Adipose tissue (tissue), 3 donors: ENCODE results near the gene CCDC57. TPM values are rescaled to one million over a fixed set of nuclear protein-coding genes. Genes with fewer than 3 reads are reported as not detected.

Source experiments
- H3K27ac ChIP-seq: one replicate; pipeline ENCODE4 v1.5.1; 2013; ENCODE audit warnings: low read depth, low read length
- WGBS, 3 donors: extraction: QIAGEN DNeasy Blood & Tissue Kit; methylation state at CpG; one replicate each; pipeline ENCODE4 v1.1.7; 2013; 5-methylcytosine and 5-hydroxymethylcytosine counted together
- polyA plus RNA-seq, 3 donors: library from polyadenylated mRNA; stranded (reverse); fragments of 200-250 nt; gene quantifications; one replicate each; pipeline ENCODE4 v1.2.3, GENCODE V29; 2013
- donor health status: healthy with polysubstance abuse.
- donor health status: Bipolar disorder and iron deficiency.
- donor health status: healthy.

The CCDC57 gene
- polyA plus RNA-seq, 3 donors = 22.7 to 23.7 (median 22.9) TPM

DNA sequence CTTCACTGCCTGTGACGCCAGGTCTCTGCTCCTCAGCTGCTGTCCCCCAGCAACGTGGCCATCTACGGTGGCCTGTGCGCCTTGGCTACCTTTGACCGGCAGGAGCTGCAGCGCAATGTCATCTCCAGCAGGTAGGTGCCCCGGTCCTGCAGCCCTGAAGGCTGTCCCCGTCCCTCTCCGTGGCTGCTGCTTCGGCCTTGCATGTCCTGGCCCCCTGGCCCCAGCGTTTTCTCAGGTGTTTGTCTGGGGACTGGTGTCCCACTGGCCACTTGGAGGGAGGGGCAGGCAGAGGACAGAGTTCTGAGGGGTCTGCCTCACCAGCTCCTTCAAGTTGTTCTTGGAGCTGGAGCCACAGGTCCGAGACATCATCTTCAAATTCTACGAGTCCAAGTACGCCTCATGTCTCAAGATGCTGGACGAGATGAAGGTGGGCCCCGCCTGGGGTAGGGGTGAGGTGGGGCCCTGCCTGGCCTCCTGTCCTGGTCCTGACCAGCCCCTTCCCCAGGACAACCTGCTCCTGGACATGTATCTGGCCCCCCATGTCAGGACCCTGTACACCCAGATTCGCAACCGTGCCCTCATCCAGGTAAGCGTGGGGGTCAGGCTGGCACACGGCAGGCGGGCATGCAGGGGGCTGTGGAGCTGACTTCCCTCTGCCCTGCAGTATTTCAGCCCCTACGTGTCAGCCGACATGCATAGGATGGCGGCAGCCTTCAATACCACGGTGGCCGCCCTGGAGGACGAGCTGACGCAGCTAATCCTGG lies 156.5 kb downstream of the CCDC57 start:
- 88 to 91% (median 91%) methylated on average over 28 of the region's 28 CpGs for WGBS, 3 donors
- H3K27ac ChIP-seq = no peak overlapping the region

DNA sequence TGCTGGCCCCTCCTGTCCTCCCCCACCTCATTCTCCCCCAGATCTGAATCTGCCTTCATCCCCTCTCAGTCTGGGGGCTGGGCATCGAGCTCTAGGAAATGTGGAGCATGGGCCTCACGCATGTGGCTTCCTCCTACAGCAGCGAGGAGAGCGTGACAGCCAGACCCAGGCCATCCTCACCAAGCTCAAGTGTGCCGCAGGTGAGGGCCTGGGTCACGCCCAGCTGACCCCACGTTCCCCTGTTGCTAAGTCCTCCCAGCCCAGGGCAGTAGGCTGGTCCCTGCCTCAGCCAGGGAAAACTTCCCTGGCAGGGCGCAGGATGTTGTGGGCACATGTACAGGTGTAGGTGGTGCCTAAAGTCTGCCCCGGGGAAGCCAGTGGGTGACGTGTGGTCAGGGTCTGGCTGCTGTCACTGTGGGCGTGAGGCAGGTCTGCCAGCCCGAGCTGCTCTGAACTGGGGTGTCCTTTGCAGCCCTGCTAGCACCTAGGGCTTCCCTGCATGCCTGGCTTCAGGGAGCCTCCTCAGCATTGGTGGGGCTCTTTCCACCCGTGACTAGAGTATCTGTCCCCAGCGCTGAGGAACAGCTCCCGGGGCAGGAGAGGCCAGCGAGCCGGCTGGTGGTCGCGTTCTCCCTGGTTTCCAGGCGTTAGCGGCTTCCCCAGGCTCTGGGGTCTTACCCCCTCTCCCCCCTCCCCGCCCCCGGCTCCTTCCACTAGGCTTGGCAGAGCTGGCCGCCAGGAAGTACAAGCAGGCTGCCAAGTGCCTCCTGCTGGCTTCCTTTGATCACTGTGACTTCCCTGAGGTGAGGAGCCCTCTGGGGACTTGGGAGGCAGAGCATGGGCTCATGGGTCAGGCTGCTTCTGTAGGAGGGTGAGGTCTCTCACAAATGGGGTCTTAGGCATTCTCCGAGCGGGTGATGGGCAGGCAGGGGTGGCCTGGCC lies 157.3 kb downstream of the CCDC57 start:
- 80 to 88% (median 83%) methylated on average over 23 to 26 of the region's 26 CpGs for WGBS, 3 donors
- no peak overlapping the region for H3K27ac ChIP-seq

DNA sequence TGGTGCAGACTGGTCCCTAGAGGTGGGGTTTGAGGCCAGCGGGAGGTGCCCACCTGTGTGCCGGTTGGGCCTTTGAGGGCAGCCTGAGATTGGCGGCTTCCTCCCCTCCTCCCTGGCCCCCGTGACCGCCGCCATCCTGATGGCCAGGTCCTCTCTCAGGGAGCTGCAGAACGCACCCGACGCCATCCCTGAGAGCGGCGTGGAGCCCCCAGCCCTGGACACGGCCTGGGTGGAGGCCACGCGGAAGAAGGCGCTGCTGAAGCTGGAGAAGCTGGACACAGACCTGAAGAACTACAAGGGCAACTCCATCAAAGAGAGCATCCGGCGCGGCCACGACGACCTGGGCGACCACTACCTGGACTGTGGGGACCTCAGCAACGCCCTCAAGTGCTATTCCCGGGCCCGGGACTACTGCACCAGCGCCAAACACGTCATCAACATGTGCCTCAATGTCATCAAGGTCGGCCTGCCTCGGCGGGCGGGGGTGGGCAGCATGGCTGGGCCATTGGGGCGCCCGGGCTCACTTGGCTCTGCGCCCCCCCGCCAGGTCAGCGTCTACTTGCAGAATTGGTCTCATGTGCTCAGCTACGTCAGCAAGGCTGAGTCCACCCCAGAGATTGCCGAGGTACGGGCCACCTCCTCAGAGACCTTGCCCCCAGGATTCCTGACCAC lies 158.2 kb downstream of the CCDC57 start:
- H3K27ac ChIP-seq = no peak overlapping the region
- WGBS, 3 donors = 90 to 91% (median 91%) methylated on average over 35 to 38 of the region's 38 CpGs

DNA sequence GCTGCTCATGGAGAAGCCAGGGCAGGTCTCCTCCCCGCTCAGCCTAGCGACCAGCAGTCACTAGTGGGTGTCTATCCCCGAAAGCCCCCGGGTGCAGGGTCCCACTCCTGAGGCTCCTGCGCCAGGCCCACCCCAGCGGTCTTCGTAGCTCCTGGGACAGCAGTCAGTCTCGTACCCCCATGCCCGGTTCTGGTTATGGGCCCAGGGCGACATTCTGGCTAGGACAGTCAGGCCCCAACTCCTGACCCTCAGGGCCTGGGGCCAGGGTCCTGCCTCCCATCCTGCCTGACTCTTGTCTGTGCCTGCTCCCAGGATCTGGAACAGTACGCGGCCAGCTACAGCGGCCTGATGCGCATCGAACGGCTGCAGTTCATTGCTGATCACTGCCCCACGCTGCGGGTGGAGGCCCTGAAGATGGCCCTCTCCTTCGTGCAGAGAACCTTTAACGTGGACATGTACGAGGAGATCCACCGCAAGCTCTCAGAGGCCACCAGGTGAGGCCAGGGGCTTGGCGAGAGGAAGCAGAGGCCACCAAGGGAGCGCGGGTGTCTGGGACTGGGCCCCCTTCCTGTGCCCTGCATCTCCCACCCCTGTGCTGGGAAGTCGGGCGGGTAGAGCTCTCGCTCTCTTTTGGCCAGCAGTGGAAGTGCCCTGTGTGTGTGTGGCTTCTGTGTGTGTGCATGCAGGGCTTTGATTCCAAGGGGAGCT lies 158.9 kb downstream of the CCDC57 start:
- 92 to 94% (median 93%) methylated on average over 28 of the region's 28 CpGs for WGBS, 3 donors

DNA sequence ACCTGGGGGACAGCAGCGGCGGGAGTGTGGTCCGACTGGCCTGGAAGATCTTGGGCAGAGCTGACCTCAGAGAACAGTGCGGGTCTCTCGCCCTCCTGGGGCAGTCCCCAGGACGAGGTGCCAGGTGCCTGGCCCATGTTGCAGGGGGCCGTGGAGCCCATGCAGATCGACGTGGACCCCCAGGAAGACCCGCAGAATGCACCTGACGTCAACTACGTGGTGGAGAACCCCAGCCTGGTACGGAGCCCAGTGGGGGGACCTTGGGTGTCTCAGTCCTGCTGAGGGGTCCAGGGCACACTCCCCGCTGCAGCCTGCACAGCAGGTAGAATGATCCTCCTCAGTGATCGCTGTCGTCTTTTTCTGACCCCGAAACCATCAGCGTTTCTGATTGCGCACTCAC lies 159.5 kb downstream of the CCDC57 start:
- no peak overlapping the region for H3K27ac ChIP-seq
- WGBS, 3 donors = 83 to 91% (median 90%) methylated on average over 19 of the region's 19 CpGs

More for the DNA sequence above, 158.9 kb downstream of the CCDC57 start:
- no peak overlapping the region for H3K27ac ChIP-seq

DNA sequence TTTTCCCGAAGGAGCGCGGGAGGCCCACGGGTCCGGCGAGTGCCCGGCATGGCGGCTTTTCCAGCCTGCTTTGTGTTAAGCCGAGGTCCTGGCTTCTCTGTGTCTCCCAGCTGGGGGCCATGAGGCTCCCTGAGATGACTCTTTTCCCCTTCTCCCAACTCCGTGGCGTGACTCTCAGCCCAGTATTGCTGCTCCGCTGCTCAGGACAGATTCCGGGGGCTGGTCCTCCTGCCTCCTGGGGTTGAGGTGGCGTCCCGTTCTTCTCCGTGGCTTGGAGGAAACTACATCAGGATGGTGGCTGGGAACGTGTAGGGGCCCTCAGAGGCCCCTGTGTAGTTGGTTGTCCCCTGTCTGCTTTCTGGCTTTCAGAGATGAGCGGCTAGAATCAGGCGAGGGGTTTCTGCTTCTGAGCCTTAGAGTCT lies 160.0 kb downstream of the CCDC57 start:
- 14 to 30% (median 28%) methylated on average over 19 of the region's 19 CpGs for WGBS, 3 donors
- H3K27ac ChIP-seq = no peak overlapping the region

DNA sequence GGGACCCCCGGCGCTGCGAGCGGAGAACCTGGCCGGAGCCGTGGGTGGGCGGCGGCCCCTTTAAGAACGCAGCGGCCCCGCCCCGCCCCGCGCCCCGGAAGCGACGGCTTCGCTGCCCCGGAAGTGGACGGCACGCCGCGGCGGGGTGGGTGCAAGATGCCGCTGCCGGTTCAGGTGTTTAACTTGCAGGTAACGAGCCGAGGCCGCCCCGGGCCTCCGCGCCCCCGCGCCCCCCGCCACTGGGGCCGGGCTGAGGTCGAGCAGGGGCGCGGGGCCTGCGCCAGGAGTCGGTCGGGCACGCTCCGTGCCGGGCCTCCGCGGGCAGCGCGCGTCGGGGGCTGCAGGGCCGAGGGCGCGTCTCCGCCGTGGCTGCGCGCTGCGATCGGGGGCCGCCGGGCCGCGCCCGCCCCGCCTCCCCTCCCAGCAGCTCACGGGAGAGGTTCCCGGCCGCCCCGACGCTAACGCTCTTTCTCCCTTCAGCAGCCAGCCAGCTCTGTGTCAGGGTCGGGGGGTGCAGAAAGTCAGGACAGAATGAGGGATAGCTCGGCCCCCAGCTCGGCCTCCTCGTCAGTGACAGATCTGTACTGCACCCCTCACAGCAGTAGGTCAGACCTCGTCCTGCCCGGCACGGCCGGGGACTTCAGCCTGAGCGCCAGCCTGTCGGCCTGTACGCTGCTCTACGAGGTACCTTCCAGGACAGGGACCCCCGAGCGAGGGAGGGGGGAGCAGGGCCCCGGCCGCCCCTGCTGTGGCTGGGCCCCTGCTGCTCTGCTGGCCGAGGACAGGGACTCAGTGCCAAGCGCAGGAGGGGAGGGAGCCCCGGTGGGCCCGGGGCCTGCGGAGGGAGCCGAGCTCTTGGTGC lies 160.6 kb downstream of the CCDC57 start, which contains the start of the genes GPS1 and RFNG:
Gene GPS1, plus strand, starts transcription at position 123 of the 862 bp plus-strand sequence. Its CDS starts 34 bp downstream, at position 157.
Gene RFNG, minus strand, starts transcription at position 36 of the 862 bp plus-strand sequence. CDS start 45 bp downstream, outside the sequence.
- no peak within 1 kb of the TSS for H3K27ac ChIP-seq

More for the DNA sequence above, 160.6 kb downstream of the CCDC57 start, which contains the start of the genes GPS1 and RFNG:
- 0 to 1% (median 1%) methylated on average over 56 to 93 of the region's 94 CpGs for WGBS, 3 donors

Other genes starting within 250 kb of the CCDC57 start
- gene ASPSCR1, start 235.2 kb downstream of the CCDC57 start, polyA plus RNA-seq = 10 to 100 TPM; 17.7 to 35.4 (median 31.0) TPM
- 10 to 100 TPM; 60.7 to 80.9 (median 76.8) TPM for gene CENPX, start 190.0 kb downstream of the CCDC57 start, polyA plus RNA-seq
- 10 to 100 TPM in 1 of 3 donors, 1 to 10 TPM in 2; 7.3 to 10.2 (median 8.1) TPM for gene LRRC45, start 189.5 kb downstream of the CCDC57 start, polyA plus RNA-seq
- gene RAC3, start 181.2 kb downstream of the CCDC57 start, polyA plus RNA-seq = 10 to 100 TPM; 10.4 to 32.2 (median 17.0) TPM
- 100 to 1,000 TPM; 136 to 361 (median 220) TPM for gene DCXR, start 175.1 kb downstream of the CCDC57 start, polyA plus RNA-seq
- gene RFNG, start 161.0 kb downstream of the CCDC57 start, polyA plus RNA-seq = 10 to 100 TPM; 39.4 to 51.2 (median 41.1) TPM
- gene GPS1, start 160.9 kb downstream of the CCDC57 start, polyA plus RNA-seq = 10 to 100 TPM; 58.9 to 89.2 (median 77.5) TPM
- 100 to 1,000 TPM in 1 of 3 donors, 10 to 100 TPM in 2; 71.2 to 118 (median 80.9) TPM for gene DUS1L, start 147.0 kb downstream of the CCDC57 start, polyA plus RNA-seq
- gene FASN, start 114.6 kb downstream of the CCDC57 start, polyA plus RNA-seq = 1,000 to 10,000 TPM in 1 of 3 donors, 100 to 1,000 TPM in 2; 464 to 3,885 (median 885) TPM
- 10 to 100 TPM in 2 of 3 donors, 1 to 10 TPM in 1; 6.5 to 36.7 (median 16.5) TPM for gene SLC16A3, start 16.2 kb upstream of the CCDC57 start, polyA plus RNA-seq
- gene CSNK1D, start 60.9 kb upstream of the CCDC57 start, polyA plus RNA-seq = 100 to 1,000 TPM in 1 of 3 donors, 10 to 100 TPM in 2; 69.1 to 113 (median 90.8) TPM
- gene CD7, start 104.8 kb upstream of the CCDC57 start, polyA plus RNA-seq = 1 to 10 TPM; 1.6 to 4.7 (median 1.6) TPM
- 10 to 100 TPM in 2 of 3 donors, 1 to 10 TPM in 1; 3.8 to 24.1 (median 16.4) TPM for gene SECTM1, start 120.9 kb upstream of the CCDC57 start, polyA plus RNA-seq
- not detected for gene TEX19, start 146.4 kb upstream of the CCDC57 start, polyA plus RNA-seq
- under 1 TPM in 1 of 3 donors, not detected in 2; 0.32 TPM for gene UTS2R, start 158.9 kb upstream of the CCDC57 start, polyA plus RNA-seq
- gene HEXD, start 205.5 kb upstream of the CCDC57 start, polyA plus RNA-seq = 10 to 100 TPM; 62.8 to 66.8 (median 66.4) TPM
- gene OGFOD3, start 205.7 kb upstream of the CCDC57 start, polyA plus RNA-seq = 10 to 100 TPM; 14.8 to 26.3 (median 18.6) TPM
- gene CYBC1, start 237.9 kb upstream of the CCDC57 start, polyA plus RNA-seq = 10 to 100 TPM; 42.5 to 70.0 (median 43.6) TPM
- 10 to 100 TPM; 45.6 to 72.2 (median 51.9) TPM for gene NARF, start 245.9 kb upstream of the CCDC57 start, polyA plus RNA-seq